K562 (cell line): ENCODE measurements around the gene CHIC2. TPM values are rescaled to one million over a fixed set of nuclear protein-coding genes. Genes with fewer than 3 reads are reported as not detected.

Experiments used
- ATAC-seq: fragments of 200-7000 bp; cut with Tn5 transposase; 3 replicates; pipeline ENCODE4 v1.9.1; 2020; ENCODE audit warnings: moderate library complexity
- BruUV-seq: library from RNA; stranded (reverse); fragments of 400-500 nt; replicated peaks from 2 replicates; lab custom pipeline; 2021; lab: Mats Ljungman, UMichigan
- CTCF ChIA-PET: fragments of 300-600 bp; formaldehyde crosslinking; extraction: SDS; loops from one replicate; lab custom pipeline; 2021; ENCODE audit warnings: low intra/inter-chr PET ratio; lab: Yijun Ruan, JAX
- POLR2A ChIA-PET: fragments of 300-600, 350-650 bp; sonication (Branson Sonifier 250); formaldehyde crosslinking; extraction: SDS; loops from one replicate; lab custom pipeline; 2021; ENCODE audit warnings: antibody characterized with exemption, inconsistent platforms; lab: Yijun Ruan, JAX
- DNase-seq, 4 experiments: peaks; one replicate each; pipeline versions ENCODE4 v3.0.0 to v3.0.0-alpha.2; 2011 to 2018; ENCODE audit warnings: low spot score in 3 of 4, mixed read lengths in 3 of 4; ENCODE audit errors: extremely low read depth in 1 of 4
- FAIRE-seq: peaks from 2 replicates; lab custom pipeline; 2011; peaks lifted over from hg19 to GRCh38; lab: Jason Lieb, UNC
- H2AFZ ChIP-seq: 2 replicates; pipeline ENCODE4 v1.6.0; 2011; ENCODE audit warnings: low read depth, low read length, control low read depth, inconsistent platforms
- H3K27ac ChIP-seq: fragments of 200-600 bp; 3 replicates; pipeline ENCODE4 v1.8.0; 2011; ENCODE audit warnings: low read depth, mild to moderate bottlenecking, control low read depth, inconsistent platforms, low read length, moderate library complexity, mixed read lengths; ENCODE audit errors: extremely low read depth
- H3K27me3 ChIP-seq, 2 experiments: fragments of 300-600 bp in 1 of 2; 2 replicates in 1 of 2; 3 replicates in 1 of 2; pipeline versions ENCODE4 v1.6.0 to v1.8.0; 2011; ENCODE audit warnings: inconsistent platforms in 2 of 2, low read length in 2 of 2, mild to moderate bottlenecking in 1 of 2, mixed read lengths in 1 of 2, moderate library complexity in 1 of 2; ENCODE audit not compliant: control insufficient read depth in 2 of 2, insufficient read depth in 2 of 2
- H3K36me3 ChIP-seq: fragments of 300-600 bp; 3 replicates; pipeline ENCODE4 v1.8.0; 2011; ENCODE audit warnings: mild to moderate bottlenecking, low read length, inconsistent platforms; ENCODE audit not compliant: control insufficient read depth, insufficient read depth
- H3K4me1 ChIP-seq, 2 experiments: fragments of 200-600 bp in 1 of 2; replicated peaks in 1 of 2; 2 replicates in 1 of 2; 3 replicates in 1 of 2; pipeline versions ENCODE4 v1.5.1 to v1.8.0; 2011; ENCODE audit warnings: inconsistent platforms in 2 of 2, low read length in 2 of 2, mild to moderate bottlenecking in 1 of 2, mixed read lengths in 1 of 2, moderate library complexity in 1 of 2; ENCODE audit not compliant: control insufficient read depth in 2 of 2, insufficient read depth in 2 of 2
- H3K4me2 ChIP-seq: 2 replicates; pipeline ENCODE4 v1.6.1; 2011; ENCODE audit warnings: low read length, control low read depth, inconsistent platforms, mixed read lengths; ENCODE audit not compliant: insufficient read depth
- H3K4me3 ChIP-seq: fragments of 200-600 bp; sonication (generic), shearing (Covaris generic); 2 replicates; pipeline ENCODE4 v1.5.1; 2016; ENCODE audit warnings: control low read depth, inconsistent platforms
- H3K79me2 ChIP-seq: fragments of 200-600 bp; 3 replicates; pipeline ENCODE4 v1.8.0; 2011; ENCODE audit warnings: low read length, inconsistent platforms; ENCODE audit not compliant: control insufficient read depth, insufficient read depth
- H3K9ac ChIP-seq, 2 experiments: 2 replicates each; pipeline versions ENCODE4 v1.6.0 to v1.6.1; 2011; ENCODE audit warnings: low read depth in 2 of 2, low read length in 2 of 2, control low read depth in 1 of 2, inconsistent platforms in 1 of 2, mild to moderate bottlenecking in 1 of 2, mixed read lengths in 1 of 2; ENCODE audit not compliant: insufficient read depth in 1 of 2
- H3K9me1 ChIP-seq: one replicate; pipeline ENCODE4 v1.6.0; 2011; ENCODE audit warnings: inconsistent platforms, mild to moderate bottlenecking, low read length, moderate library complexity; ENCODE audit not compliant: control insufficient read depth, insufficient read depth
- H3K9me3 ChIP-seq: replicated peaks from 2 replicates; pipeline ENCODE4 v1.5.1; 2011; ENCODE audit warnings: low read depth, low read length, inconsistent platforms; ENCODE audit not compliant: control insufficient read depth, insufficient read depth
- H4K20me1 ChIP-seq: replicated peaks from 2 replicates; pipeline ENCODE4 v1.6.1; 2011; ENCODE audit warnings: low read length, inconsistent platforms, mixed read lengths; ENCODE audit not compliant: control insufficient read depth, insufficient read depth
- CEBPB ChIP-seq: fragments of 450-650 bp; IDR thresholded peaks from 2 replicates; pipeline ENCODE4 v1.6.1; 2016; ENCODE audit warnings: missing genetic modification characterization, missing compliant biosample characterization
- DNMT1 ChIP-seq: fragments of 450-650 bp; IDR thresholded peaks from 2 replicates; pipeline ENCODE4 v1.6.1; 2016; ENCODE audit warnings: antibody characterized with exemption, mild to moderate bottlenecking
- ETV5 ChIP-seq: sonication (generic); formaldehyde crosslinking; IDR thresholded peaks from 2 replicates; pipeline ENCODE4 v1.4.0; 2020; ENCODE audit warnings: low read depth, mild to moderate bottlenecking, missing genetic modification reagents
- FOXM1 ChIP-seq, 2 experiments: fragments of 450-650 bp in 1 of 2; sonication (generic) in 1 of 2; formaldehyde crosslinking in 1 of 2; IDR thresholded peaks; 2 replicates each; pipeline versions ENCODE4 v1.6.1 to v1.9.0; 2017 to 2022; ENCODE audit warnings: low read depth in 2 of 2, mild to moderate bottlenecking in 2 of 2, missing genetic modification reagents in 1 of 2, moderate library complexity in 1 of 2
- MED1 ChIP-seq: sonication (generic); formaldehyde crosslinking; IDR thresholded peaks from 2 replicates; pipeline ENCODE4 v1.8.1; 2023; ENCODE audit warnings: missing genetic modification reagents, borderline replicate concordance
- NFYB ChIP-seq: IDR thresholded peaks from 2 replicates; pipeline ENCODE4 v1.6.1; 2011; ENCODE audit warnings: mild to moderate bottlenecking, moderate library complexity; ENCODE audit not compliant: insufficient read length; ENCODE audit errors: extremely low read depth
- PHF8 ChIP-seq: fragments of 200-600 bp; sonication (generic); IDR thresholded peaks from 2 replicates; pipeline ENCODE4 v1.6.1; 2012; ENCODE audit warnings: mixed run types, mild to moderate bottlenecking, inconsistent platforms, low read length, moderate library complexity, borderline replicate concordance
- SRSF9 ChIP-seq: fragments of 200-400 bp; formaldehyde crosslinking; IDR thresholded peaks from 2 replicates; pipeline ENCODE4 v1.6.1; 2017; ENCODE audit warnings: low read depth, low read length, borderline replicate concordance
- ZBTB1 ChIP-seq: sonication (generic); formaldehyde crosslinking; IDR thresholded peaks from 2 replicates; pipeline ENCODE4 v1.8.1; 2023; ENCODE audit warnings: missing genetic modification reagents, low read depth, mild to moderate bottlenecking, borderline replicate concordance
- ZNF274 ChIP-seq: IDR thresholded peaks from 2 replicates; pipeline ENCODE4 v1.6.1; 2011; ENCODE audit warnings: low read depth, mild to moderate bottlenecking, low read length, moderate library complexity, borderline replicate concordance
- ZNF778 ChIP-seq: fragments of 450-650 bp; formaldehyde crosslinking; IDR thresholded peaks from 2 replicates; pipeline ENCODE4 v1.4.0; 2020; ENCODE audit warnings: mild to moderate bottlenecking, moderate library complexity
- WGBS: fragments of 100-300 bp; shearing (Covaris generic); methylation state at CpG from one replicate; pipeline ENCODE4 v1.1.6; 2016; ENCODE audit warnings: low coverage, mixed read lengths; ENCODE audit not compliant: insufficient coverage; ENCODE audit errors: missing lambda C conversion rate; 5-methylcytosine and 5-hydroxymethylcytosine counted together
- in situ Hi-C: fragments of 300-500 bp; cut with MboI; formaldehyde crosslinking; loops from 4 replicates; pipeline ENCODE4 v1.15.0; 2018; ENCODE audit warnings: inconsistent platforms, mixed read lengths
- intact Hi-C: fragments of 100-400 bp; cut with micrococcal nuclease; formaldehyde crosslinking; loops from 2 replicates; pipeline ENCODE4 v1.14.2; 2022
- polyA plus RNA-seq, 8 experiments: library from polyadenylated mRNA; depleted of rRNA in 4 of 8; stranded (reverse) in 5 of 8; unstranded in 3 of 8; fragments of >200 nt; fragmentation: Nextera tagmentation in 2 of 8; fragmentation: Illumina TruSeq in 1 of 8; extraction: Ambion mirVana in 2 of 8; extraction: Trizol in 1 of 8; gene quantifications; 2 replicates each; pipeline versions ENCODE4 v1.2.1 to v1.2.3, GENCODE V29; 2011 to 2014; ENCODE audit warnings: inconsistent platforms in 1 of 8, missing spikeins in 1 of 8
- total RNA-seq, 7 experiments: library from RNA; depleted of rRNA in 6 of 7; stranded (reverse); fragments of >200 nt in 6 of 7; fragmentation: Illumina TruSeq in 2 of 7; extraction: Trizol in 2 of 7; gene quantifications; 2 replicates each; pipeline versions ENCODE4 v1.2.1 to v1.2.3, GENCODE V29; 2011 to 2021; ENCODE audit warnings: low replicate concordance in 1 of 7
- TF ChIP-seq, protein P1 (sequence below), 2 experiments: fragments of 200-800 bp in 1 of 2; sonication (Bioruptor generic) in 1 of 2; sonication (generic) in 1 of 2; formaldehyde crosslinking in 1 of 2; IDR thresholded peaks in 1 of 2; conservative IDR thresholded peaks in 1 of 2; 2 replicates each; pipeline versions ENCODE4 v1.5.0 to v1.6.1; 2016 to 2020; ENCODE audit warnings: missing compliant biosample characterization in 1 of 2, missing genetic modification characterization in 1 of 2, missing genetic modification reagents in 1 of 2
- TF ChIP-seq, protein P2 (sequence below): sonication (generic); formaldehyde crosslinking; IDR thresholded peaks from 2 replicates; pipeline ENCODE4 v1.8.0; 2022; ENCODE audit warnings: mild to moderate bottlenecking, missing genetic modification reagents
- TF ChIP-seq, protein P3 (sequence below), 2 experiments: fragments of 250-450 bp in 1 of 2; fragments of 450-650 bp in 1 of 2; sonication (Bioruptor Pico) in 1 of 2; IDR thresholded peaks; 2 replicates each; pipeline versions ENCODE4 v1.6.1 to v1.8.0; 2016 to 2021; ENCODE audit warnings: mild to moderate bottlenecking in 2 of 2, moderate library complexity in 2 of 2, missing compliant biosample characterization in 1 of 2, missing genetic modification characterization in 1 of 2

CHIC2 gene
- total and polyA plus RNA-seq, 9 of the 15 experiments (the other 6 are each of a cell fraction or from before 2014, with no cell fraction given) = 0.89 to 25.1 (median 12.1) TPM

DNA sequence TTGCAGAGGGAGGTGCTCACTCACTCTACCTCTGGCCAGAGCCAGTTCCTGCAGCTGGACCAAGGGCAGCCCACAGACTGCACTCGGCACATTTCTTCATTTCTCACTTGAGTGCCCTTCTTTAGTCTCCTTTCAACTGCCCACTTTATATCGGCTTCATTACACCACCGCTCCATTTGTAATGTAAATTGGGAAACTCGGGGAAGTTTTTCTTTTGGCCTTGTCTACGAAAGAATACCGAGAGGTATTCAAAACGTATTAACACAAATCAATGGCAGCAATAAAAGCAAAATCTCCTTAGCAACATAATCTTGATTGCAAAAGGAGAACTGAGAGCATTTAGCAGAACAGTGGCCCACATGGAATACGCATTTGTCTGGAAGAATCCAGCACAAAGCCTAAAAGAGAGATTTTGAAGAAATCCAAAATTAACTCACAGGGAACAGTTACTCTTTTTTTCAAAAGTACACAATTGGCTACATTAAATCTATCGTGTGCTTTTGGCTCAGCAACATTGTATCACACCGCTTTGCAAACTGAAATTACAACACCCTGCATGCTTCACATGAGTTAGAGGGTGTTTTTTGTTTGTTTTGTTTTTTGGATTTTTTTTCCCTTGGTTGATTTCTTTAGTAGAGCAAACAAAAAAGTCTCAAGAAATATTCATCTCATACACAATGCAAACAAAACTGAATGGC lies 62.6 kb downstream of the CHIC2 start:
- Histone ChIP-seq H3K4me3 (no peak overlapping the region), H3K9me3 (no peaks in the 10 kb centered on the region), H3K36me3 (no peaks in the 10 kb centered on the region), H3K79me2 (no peaks in the 10 kb centered on the region), H4K20me1 (no peaks in the 10 kb centered on the region), H2AFZ (no peak overlapping the region), H3K27ac (no peak overlapping the region), H3K4me2 (no peak overlapping the region), H3K9ac (no peak overlapping the region), H3K4me1 (no peaks in the 10 kb centered on the region), H3K27me3 (no peaks in the 10 kb centered on the region), H3K9me1 (no peaks in the 10 kb centered on the region)
- BruUV-seq = no TSS peak
- intact Hi-C loops = no loop called here
- no peak for DNase-seq
- in situ Hi-C loops = no loop called here
- ChIA-PET POLR2A (no interaction called here), CTCF (no interaction called here)
- TF ChIP-seq ETV5 (CRISPR knock-in tag) (no peak), ZBTB1 (CRISPR knock-in tag) (no peak), FOXM1 (IDR thresholded peaks at IDR 0.05; ENCODE audit: low read depth) (no peak), FOXM1 (CRISPR knock-in tag; IDR thresholded peaks at IDR 0.05; ENCODE audit: low read depth) (no peak), NFYB (no peak), ZNF778 (CRISPR knock-in tag) (no peak), DNMT1 (no peak), PHF8 (no peak), SRSF9 (no peak), CEBPB (no peak), MED1 (CRISPR knock-in tag) (no peak), ZNF274 (no peak)
- TF ChIP-seq, protein P1, sequence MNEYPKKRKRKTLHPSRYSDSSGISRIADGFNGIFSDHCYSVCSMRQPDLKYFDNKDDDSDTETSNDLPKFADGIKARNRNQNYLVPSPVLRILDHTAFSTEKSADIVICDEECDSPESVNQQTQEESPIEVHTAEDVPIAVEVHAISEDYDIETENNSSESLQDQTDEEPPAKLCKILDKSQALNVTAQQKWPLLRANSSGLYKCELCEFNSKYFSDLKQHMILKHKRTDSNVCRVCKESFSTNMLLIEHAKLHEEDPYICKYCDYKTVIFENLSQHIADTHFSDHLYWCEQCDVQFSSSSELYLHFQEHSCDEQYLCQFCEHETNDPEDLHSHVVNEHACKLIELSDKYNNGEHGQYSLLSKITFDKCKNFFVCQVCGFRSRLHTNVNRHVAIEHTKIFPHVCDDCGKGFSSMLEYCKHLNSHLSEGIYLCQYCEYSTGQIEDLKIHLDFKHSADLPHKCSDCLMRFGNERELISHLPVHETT (CRISPR knock-in tag; conservative IDR thresholded peaks at IDR 0.05 in 1 of 2, IDR thresholded peaks at IDR 0.05 in 1 of 2) = no peak
- TF ChIP-seq, protein P2, sequence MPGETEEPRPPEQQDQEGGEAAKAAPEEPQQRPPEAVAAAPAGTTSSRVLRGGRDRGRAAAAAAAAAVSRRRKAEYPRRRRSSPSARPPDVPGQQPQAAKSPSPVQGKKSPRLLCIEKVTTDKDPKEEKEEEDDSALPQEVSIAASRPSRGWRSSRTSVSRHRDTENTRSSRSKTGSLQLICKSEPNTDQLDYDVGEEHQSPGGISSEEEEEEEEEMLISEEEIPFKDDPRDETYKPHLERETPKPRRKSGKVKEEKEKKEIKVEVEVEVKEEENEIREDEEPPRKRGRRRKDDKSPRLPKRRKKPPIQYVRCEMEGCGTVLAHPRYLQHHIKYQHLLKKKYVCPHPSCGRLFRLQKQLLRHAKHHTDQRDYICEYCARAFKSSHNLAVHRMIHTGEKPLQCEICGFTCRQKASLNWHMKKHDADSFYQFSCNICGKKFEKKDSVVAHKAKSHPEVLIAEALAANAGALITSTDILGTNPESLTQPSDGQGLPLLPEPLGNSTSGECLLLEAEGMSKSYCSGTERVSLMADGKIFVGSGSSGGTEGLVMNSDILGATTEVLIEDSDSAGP = no peak
- TF ChIP-seq, protein P3, sequence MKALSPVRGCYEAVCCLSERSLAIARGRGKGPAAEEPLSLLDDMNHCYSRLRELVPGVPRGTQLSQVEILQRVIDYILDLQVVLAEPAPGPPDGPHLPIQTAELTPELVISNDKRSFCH (CRISPR knock-in tag; IDR thresholded peaks at IDR 0.05) = no peak
- TF ChIP-seq, protein P3 (tag; IDR thresholded peaks at IDR 0.05) = no peak
- WGBS = 92% methylated on average over 10 of the region's 10 CpGs
- ATAC-seq = no peak
- FAIRE-seq = no peak
